Measurements from ENCODE around the gene CDH15. TPM values are rescaled to one million over a fixed set of nuclear protein-coding genes. Genes with fewer than 3 reads are reported as not detected.

The CDH15 gene
- total and polyA plus RNA-seq, 2 of the 13 experiments (the other 11 are each of a cell fraction or from before 2014, with no cell fraction given), result 0.74 to 2.2 TPM

GRCh38 chr16:89192186-89192955 is 20.8 kb downstream of the CDH15 start (continued):
- TF ChIP-seq, protein P1, sequence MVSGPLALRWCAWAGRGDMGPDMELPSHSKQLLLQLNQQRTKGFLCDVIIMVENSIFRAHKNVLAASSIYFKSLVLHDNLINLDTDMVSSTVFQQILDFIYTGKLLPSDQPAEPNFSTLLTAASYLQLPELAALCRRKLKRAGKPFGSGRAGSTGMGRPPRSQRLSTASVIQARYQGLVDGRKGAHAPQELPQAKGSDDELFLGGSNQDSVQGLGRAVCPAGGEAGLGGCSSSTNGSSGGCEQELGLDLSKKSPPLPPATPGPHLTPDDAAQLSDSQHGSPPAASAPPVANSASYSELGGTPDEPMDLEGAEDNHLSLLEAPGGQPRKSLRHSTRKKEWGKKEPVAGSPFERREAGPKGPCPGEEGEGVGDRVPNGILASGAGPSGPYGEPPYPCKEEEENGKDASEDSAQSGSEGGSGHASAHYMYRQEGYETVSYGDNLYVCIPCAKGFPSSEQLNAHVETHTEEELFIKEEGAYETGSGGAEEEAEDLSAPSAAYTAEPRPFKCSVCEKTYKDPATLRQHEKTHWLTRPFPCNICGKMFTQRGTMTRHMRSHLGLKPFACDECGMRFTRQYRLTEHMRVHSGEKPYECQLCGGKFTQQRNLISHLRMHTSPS (CRISPR knock-in tag; IDR thresholded peaks at IDR 0.05; ENCODE audit: low read depth), result peak; percentile 78; the same call in 1 of the 2 replicates
- TF ChIP-seq ZNF253 (CRISPR knock-in tag; IDR thresholded peaks at IDR 0.05; ENCODE audit: borderline replicate concordance) (0 out of 2 replicates have a peak, but pooled peaks have one; percentile 56), ZFP41 (CRISPR knock-in tag; IDR thresholded peaks at IDR 0.05; ENCODE audit: borderline replicate concordance) (0 out of 2 replicates have a peak, but pooled peaks have one; percentile 85), BCL3 (CRISPR knock-in tag; IDR thresholded peaks at IDR 0.05) (peak; percentile 86), ZNF354B (CRISPR knock-in tag; IDR thresholded peaks at IDR 0.05) (peak; percentile 54; the same call in 1 of the 2 replicates), SPEN (CRISPR knock-in tag; IDR thresholded peaks at IDR 0.05; ENCODE audit: low read depth) (peak; percentile 95), ZSCAN20 (CRISPR knock-in tag; IDR thresholded peaks at IDR 0.05; ENCODE audit: borderline replicate concordance) (peak; percentile 90; the same call in 1 of the 2 replicates), MXD4 (CRISPR knock-in tag; IDR thresholded peaks at IDR 0.05) (peak; percentile 81), BRCA1 (CRISPR knock-in tag; IDR thresholded peaks at IDR 0.05) (peak; percentile 85; the same call in 1 of the 2 replicates), NKX3-1 (CRISPR knock-in tag; IDR thresholded peaks at IDR 0.05) (peak; percentile 80), ZNF891 (CRISPR knock-in tag; IDR thresholded peaks at IDR 0.05) (peak; percentile 58), ZNF598 (CRISPR knock-in tag; IDR thresholded peaks at IDR 0.05; ENCODE audit: borderline replicate concordance) (peak; percentile 87; the same call in 1 of the 2 replicates), ZNF639 (CRISPR knock-in tag; conservative IDR thresholded peaks at IDR 0.05) (0 out of 2 replicates have a peak, but pooled peaks have one; percentile 32), ZSCAN12 (CRISPR knock-in tag; IDR thresholded peaks at IDR 0.05) (0 out of 2 replicates have a peak, but pooled peaks have one; percentile 64), MIXL1 (CRISPR knock-in tag; IDR thresholded peaks at IDR 0.05) (peak; percentile 60; the same call in 1 of the 2 replicates), DPF2 (CRISPR knock-in tag; IDR thresholded peaks at IDR 0.05; ENCODE audit: borderline replicate concordance, low read depth) (0 out of 2 replicates have a peak, but pooled peaks have one; percentile 21), ZNF614 (CRISPR knock-in tag; IDR thresholded peaks at IDR 0.05; ENCODE audit: borderline replicate concordance) (peak; percentile 82; the same call in 1 of the 2 replicates), ZBTB2 (CRISPR knock-in tag; IDR thresholded peaks at IDR 0.05; ENCODE audit: low read depth) (peak; percentile 20; the same call in 1 of the 2 replicates), MED1 (CRISPR knock-in tag; IDR thresholded peaks at IDR 0.05) (peak; percentile 83), HNF4G (IDR thresholded peaks at IDR 0.05; ENCODE audit: borderline replicate concordance, low read depth, low read length) (peak; percentile 54), HNF4G (CRISPR knock-in tag; IDR thresholded peaks at IDR 0.05; ENCODE audit: borderline replicate concordance, low read depth) (peak; percentile 70; the same call in 1 of the 2 replicates)
